GM19397 (cell line): ENCODE results near the gene ARHGAP15.

ENCODE experiments used
- ATAC-seq: cut with Tn5 transposase; IDR thresholded peaks from one replicate; pipeline ENCODE4 v1.9.1; 2021; ENCODE audit warnings: mild to moderate bottlenecking, moderate library complexity; ENCODE audit not compliant: unreplicated experiment

The ARHGAP15 gene

GRCh38 chr2:143801561-143801960 lies 672.3 kb downstream of the ARHGAP15 start:
- no peak for ATAC-seq

- ATAC-seq = no peak
Measured at GRCh38 chr2:143802242-143802641, 673.0 kb downstream of the ARHGAP15 start.

GRCh38 chr2:143802871-143803650 lies 673.8 kb downstream of the ARHGAP15 start:
- ATAC-seq = peak; percentile 72

- ATAC-seq = no peak
Measured at GRCh38 chr2:143803936-143804335, 674.7 kb downstream of the ARHGAP15 start.

- ATAC-seq = no peak
Measured at GRCh38 chr2:143805666-143806065, 676.4 kb downstream of the ARHGAP15 start.

GRCh38 chr2:143807192-143807591 lies 678.0 kb downstream of the ARHGAP15 start:
- no peak for ATAC-seq

GRCh38 chr2:143807671-143808070 lies 678.5 kb downstream of the ARHGAP15 start:
- ATAC-seq = no peak

- ATAC-seq = no peak
Measured at GRCh38 chr2:143808166-143808565, 678.9 kb downstream of the ARHGAP15 start.

- no peak for ATAC-seq
Measured at GRCh38 chr2:143815082-143815481, 685.9 kb downstream of the ARHGAP15 start.

GRCh38 chr2:143816916-143817315 lies 687.7 kb downstream of the ARHGAP15 start:
- ATAC-seq = no peak
